ENCODE measurements around the gene DCAF8.

DCAF8 gene

DNA sequence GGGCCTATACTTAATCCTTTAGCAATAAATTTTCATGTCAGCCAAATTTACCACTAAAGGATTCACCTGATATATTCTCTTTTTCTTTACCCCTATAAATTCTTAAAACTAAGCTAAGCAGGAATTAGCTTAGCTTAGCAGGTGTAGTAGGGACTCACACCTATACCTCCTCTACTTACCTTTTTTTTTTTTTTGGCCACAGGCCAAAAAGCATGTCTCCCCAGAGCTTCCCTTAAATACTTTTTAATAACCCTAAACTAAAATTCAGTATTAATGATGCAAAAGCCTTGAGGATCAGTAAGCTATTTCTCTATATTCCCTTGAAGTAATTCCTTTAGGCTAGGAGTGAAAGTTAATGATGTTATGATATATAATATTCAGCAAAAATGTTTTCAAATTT is 33.9 kb downstream of the DCAF8 start:
- Histone ChIP-seq H3K9me3 (ENCODE audit: severe bottlenecking) (no peaks in the 10 kb centered on the region), H3K27ac (ENCODE audit: poor library complexity, severe bottlenecking) (no peak overlapping the region), H3K36me3 (ENCODE audit: low read depth) (peaks cover 69% of the 10 kb centered on the region), H3K4me3 (ENCODE audit: severe bottlenecking) (no peak overlapping the region), H3K4me1 (ENCODE audit: insufficient read depth, poor library complexity, severe bottlenecking) (no peaks in the 10 kb centered on the region), H3K27me3 (ENCODE audit: insufficient read depth, poor library complexity, severe bottlenecking) (no peaks in the 10 kb centered on the region)
- no peak for DNase-seq (ENCODE audit: low spot score)
- TF ChIP-seq CTCF (IDR thresholded peaks at IDR 0.05; ENCODE audit: poor library complexity, severe bottlenecking) = no peak
- ATAC-seq (ENCODE audit: low read depth) = no peak

GRCh38 chr1:160227561-160227960 is 34.8 kb downstream of the DCAF8 start:
- H3K4me3 ChIP-seq (ENCODE audit: severe bottlenecking) = no peak overlapping the region
- no peak overlapping the region for H3K27ac ChIP-seq (ENCODE audit: poor library complexity, severe bottlenecking)
- ATAC-seq (ENCODE audit: low read depth) (no peak), DNase-seq (ENCODE audit: low spot score) (no peak)
- H3K36me3 ChIP-seq (ENCODE audit: low read depth) = peaks cover 78% of the 10 kb centered on the region
- TF ChIP-seq CTCF (IDR thresholded peaks at IDR 0.05; ENCODE audit: poor library complexity, severe bottlenecking) = no peak
- no peaks in the 10 kb centered on the region for H3K9me3 ChIP-seq (ENCODE audit: severe bottlenecking)
- H3K27me3 ChIP-seq (ENCODE audit: insufficient read depth, poor library complexity, severe bottlenecking) = no peaks in the 10 kb centered on the region
- no peaks in the 10 kb centered on the region for H3K4me1 ChIP-seq (ENCODE audit: insufficient read depth, poor library complexity, severe bottlenecking)

- DNase-seq (ENCODE audit: low spot score) = no peak
- no peaks in the 10 kb centered on the region for H3K4me1 ChIP-seq (ENCODE audit: insufficient read depth, poor library complexity, severe bottlenecking)
Observed at GRCh38 chr1:160227034-160227433, 35.3 kb downstream of the DCAF8 start.

DNA sequence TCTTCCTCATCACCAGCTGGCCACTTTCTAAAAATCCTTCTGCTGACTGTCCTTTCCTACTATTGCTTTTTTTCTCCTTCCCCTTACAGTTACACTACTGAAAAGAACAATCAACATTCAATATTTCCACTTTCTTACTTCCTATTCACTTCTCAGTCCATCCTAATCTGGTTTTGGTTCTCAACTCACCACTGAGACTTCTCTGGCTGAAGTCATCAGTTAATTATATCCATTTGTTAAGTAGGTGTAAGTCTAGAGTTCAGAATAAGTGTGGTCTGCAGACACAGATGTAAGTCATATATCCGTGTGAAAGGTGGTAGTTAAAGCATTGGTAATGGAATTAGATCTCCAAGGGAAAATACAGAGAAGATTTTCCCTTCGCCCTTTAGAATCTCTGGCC is 35.7 kb downstream of the DCAF8 start:
- Histone ChIP-seq H3K27ac (ENCODE audit: poor library complexity, severe bottlenecking) (no peak overlapping the region), H3K27me3 (ENCODE audit: insufficient read depth, poor library complexity, severe bottlenecking) (no peaks in the 10 kb centered on the region), H3K9me3 (ENCODE audit: severe bottlenecking) (no peaks in the 10 kb centered on the region), H3K36me3 (ENCODE audit: low read depth) (peaks cover 84% of the 10 kb centered on the region), H3K4me1 (ENCODE audit: insufficient read depth, poor library complexity, severe bottlenecking) (no peaks in the 10 kb centered on the region), H3K4me3 (ENCODE audit: severe bottlenecking) (no peak overlapping the region)
- DNase-seq (ENCODE audit: low spot score) (no peak), ATAC-seq (ENCODE audit: low read depth) (no peak)
- no peak for TF ChIP-seq CTCF (IDR thresholded peaks at IDR 0.05; ENCODE audit: poor library complexity, severe bottlenecking)

More at GRCh38 chr1:160227034-160227433, 35.3 kb downstream of the DCAF8 start:
- no peak for ATAC-seq (ENCODE audit: low read depth)
- Histone ChIP-seq H3K36me3 (ENCODE audit: low read depth) (peaks cover 81% of the 10 kb centered on the region), H3K27ac (ENCODE audit: poor library complexity, severe bottlenecking) (no peak overlapping the region), H3K9me3 (ENCODE audit: severe bottlenecking) (no peaks in the 10 kb centered on the region), H3K27me3 (ENCODE audit: insufficient read depth, poor library complexity, severe bottlenecking) (no peaks in the 10 kb centered on the region), H3K4me3 (ENCODE audit: severe bottlenecking) (no peak overlapping the region)
- TF ChIP-seq CTCF (IDR thresholded peaks at IDR 0.05; ENCODE audit: poor library complexity, severe bottlenecking) = no peak

GRCh38 chr1:160225345-160225744 is 37.0 kb downstream of the DCAF8 start:
- no peak for ATAC-seq (ENCODE audit: low read depth)
- no peaks in the 10 kb centered on the region for H3K4me1 ChIP-seq (ENCODE audit: insufficient read depth, poor library complexity, severe bottlenecking)
- peaks cover 79% of the 10 kb centered on the region for H3K36me3 ChIP-seq (ENCODE audit: low read depth)
- H3K27ac ChIP-seq (ENCODE audit: poor library complexity, severe bottlenecking) = no peak overlapping the region
- no peaks in the 10 kb centered on the region for H3K27me3 ChIP-seq (ENCODE audit: insufficient read depth, poor library complexity, severe bottlenecking)
- no peaks in the 10 kb centered on the region for H3K9me3 ChIP-seq (ENCODE audit: severe bottlenecking)
- DNase-seq (ENCODE audit: low spot score) = no peak
- no peak for TF ChIP-seq CTCF (IDR thresholded peaks at IDR 0.05; ENCODE audit: poor library complexity, severe bottlenecking)
- H3K4me3 ChIP-seq (ENCODE audit: severe bottlenecking) = no peak overlapping the region
